Measurements from ENCODE around the gene PTK6.

DNA sequence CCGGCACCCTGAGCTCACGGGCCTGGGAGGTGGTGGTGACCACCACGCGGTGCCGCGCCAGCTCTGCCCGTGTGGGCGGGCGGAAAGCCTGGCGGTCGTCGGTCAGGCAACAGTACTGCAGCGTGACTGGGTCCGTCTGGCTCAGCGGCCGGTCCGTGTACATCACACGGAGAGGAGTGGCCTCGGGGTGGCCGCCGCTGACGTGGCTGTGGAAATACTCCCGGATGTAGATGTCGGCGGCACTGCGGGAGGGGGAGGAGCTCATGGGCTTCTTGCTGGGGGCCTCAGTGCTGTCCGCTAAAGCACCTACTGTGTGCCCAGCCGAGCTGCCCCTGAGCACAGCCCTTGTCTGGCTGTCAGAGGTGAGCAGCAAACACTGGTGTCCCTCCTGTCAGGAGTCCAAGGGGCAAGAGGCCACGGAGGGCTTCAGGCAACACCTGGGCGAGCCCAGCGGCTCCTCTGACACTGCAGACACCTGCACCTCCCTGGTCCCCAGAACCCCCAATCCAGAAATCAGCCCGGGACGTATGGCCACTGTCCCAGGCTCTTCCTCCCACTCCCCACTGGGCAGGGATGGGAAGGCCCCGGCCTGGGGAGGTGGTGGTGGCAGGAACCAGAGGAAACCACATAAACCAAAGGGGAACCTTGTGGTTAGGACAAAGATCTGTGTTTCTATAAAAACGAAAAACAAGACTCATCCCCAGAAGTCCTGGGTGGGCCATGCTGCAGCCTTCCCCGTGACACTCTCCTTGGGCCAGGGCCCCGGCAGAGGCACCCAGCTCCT, 30.4 kb upstream of the PTK6 start:
- TF ChIP-seq POLR2A (IDR thresholded peaks at IDR 0.05; ENCODE audit: low read depth), result no peak
- TF ChIP-seq, protein P1, sequence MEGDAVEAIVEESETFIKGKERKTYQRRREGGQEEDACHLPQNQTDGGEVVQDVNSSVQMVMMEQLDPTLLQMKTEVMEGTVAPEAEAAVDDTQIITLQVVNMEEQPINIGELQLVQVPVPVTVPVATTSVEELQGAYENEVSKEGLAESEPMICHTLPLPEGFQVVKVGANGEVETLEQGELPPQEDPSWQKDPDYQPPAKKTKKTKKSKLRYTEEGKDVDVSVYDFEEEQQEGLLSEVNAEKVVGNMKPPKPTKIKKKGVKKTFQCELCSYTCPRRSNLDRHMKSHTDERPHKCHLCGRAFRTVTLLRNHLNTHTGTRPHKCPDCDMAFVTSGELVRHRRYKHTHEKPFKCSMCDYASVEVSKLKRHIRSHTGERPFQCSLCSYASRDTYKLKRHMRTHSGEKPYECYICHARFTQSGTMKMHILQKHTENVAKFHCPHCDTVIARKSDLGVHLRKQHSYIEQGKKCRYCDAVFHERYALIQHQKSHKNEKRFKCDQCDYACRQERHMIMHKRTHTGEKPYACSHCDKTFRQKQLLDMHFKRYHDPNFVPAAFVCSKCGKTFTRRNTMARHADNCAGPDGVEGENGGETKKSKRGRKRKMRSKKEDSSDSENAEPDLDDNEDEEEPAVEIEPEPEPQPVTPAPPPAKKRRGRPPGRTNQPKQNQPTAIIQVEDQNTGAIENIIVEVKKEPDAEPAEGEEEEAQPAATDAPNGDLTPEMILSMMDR (IDR thresholded peaks at IDR 0.05), result no peak
